ENCODE data around the gene DSCAML1. TPM values are rescaled to one million over a fixed set of nuclear protein-coding genes. Genes with fewer than 3 reads are reported as not detected.

Gene DSCAML1
- total RNA-seq, 1 donor from 2014 or later: 0.02 TPM

DNA sequence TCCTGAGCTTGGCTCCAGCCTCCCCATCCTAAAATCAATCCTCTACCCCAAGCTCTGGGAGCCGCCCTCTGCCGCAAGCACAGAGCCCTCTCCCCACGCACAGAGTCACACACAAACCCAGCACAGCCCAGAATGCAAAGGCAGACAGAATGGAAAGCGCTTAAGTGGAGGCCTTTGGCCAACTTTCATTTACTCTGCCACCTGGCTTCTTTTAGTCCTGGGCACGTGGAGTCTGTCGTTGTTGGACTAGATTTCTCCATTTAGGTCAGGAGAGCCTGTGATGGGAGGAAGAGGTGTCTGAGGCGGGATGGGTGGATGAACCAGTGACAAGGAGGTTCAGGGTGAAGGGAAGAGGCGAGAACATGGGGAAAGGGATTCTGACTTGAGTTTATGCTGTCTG is 191.7 kb downstream of the DSCAML1 start:
- peaks cover 11% of the 10 kb centered on the region for H3K27me3 Mint-ChIP-seq
- H3K36me3 Mint-ChIP-seq (ENCODE audit: low read depth): no peaks in the 10 kb centered on the region
- DNase-seq: no peak
- H3K4me3 Mint-ChIP-seq: no peak overlapping the region
- H3K4me1 Mint-ChIP-seq: peaks cover 22% of the 10 kb centered on the region
- H3K9me3 Mint-ChIP-seq: no peaks in the 10 kb centered on the region
- intact Hi-C loops (cut with micrococcal nuclease): no loop called here
- H3K27ac Mint-ChIP-seq: no peak overlapping the region

- Mint-ChIP-seq H3K4me1 (peaks cover 15% of the 10 kb centered on the region), H3K27ac (no peak overlapping the region), H3K9me3 (no peaks in the 10 kb centered on the region), H3K4me3 (no peak overlapping the region), H3K27me3 (peaks cover 17% of the 10 kb centered on the region), H3K36me3 (ENCODE audit: low read depth) (no peaks in the 10 kb centered on the region)
- intact Hi-C loops (cut with micrococcal nuclease): no loop called here
- DNase-seq: no peak
Measured at GRCh38 chr11:117604336-117604995, 192.6 kb downstream of the DSCAML1 start.

DNA sequence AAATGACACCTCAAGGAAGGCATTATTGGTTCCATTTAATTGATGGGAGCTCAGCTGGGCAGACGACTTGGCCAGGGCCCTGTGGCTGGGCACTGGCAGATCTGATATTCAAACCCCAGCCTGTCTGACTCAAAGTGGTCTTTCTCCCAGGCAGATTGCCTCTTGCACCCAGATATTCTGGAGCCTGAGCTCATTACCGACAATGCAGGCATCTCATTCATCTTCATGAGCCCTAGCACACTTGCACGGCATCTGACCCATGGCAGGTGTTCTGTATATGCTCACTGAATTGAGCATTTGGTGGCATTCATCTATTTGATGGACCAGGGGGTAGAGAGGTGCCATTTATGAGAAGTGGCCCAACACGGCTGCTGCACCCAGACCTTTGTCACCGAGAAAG is 193.1 kb downstream of the DSCAML1 start:
- peaks cover 12% of the 10 kb centered on the region for H3K4me1 Mint-ChIP-seq
- no peaks in the 10 kb centered on the region for H3K36me3 Mint-ChIP-seq (ENCODE audit: low read depth)
- DNase-seq: no peak

DNA sequence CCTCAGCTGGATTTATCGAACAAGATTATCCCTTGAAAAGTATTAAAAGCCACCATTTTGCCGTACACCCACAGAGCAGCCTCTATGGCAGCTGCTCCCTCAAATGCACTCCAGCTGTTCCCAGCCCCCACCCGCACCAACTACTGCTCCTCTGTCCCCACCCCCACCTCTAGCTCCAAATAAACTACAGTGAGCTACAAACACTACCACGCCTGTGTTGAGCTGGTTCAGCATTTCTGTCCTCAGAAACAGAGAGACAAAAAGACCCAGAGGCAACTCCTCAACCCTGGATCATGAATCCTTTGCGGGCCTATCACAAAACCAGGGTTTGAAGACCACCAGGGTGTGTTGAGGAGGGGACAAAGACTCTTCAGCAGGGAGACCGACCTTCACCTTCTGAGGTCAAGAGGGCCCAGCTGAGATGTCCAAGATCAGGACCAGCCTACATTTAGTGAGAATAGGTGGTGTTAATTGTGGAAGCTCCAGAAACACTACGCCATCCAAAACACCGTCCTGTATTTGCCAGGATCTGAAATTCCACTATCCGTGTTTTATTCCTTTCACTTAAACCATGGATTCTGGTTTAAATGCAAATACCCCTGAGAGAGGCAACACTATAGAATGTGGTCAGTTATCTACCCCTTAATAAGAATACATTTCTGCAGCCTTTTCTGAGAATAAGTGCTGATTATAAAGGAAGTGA is 195.9 kb downstream of the DSCAML1 start:
- intact Hi-C loops (cut with micrococcal nuclease): no loop called here
- Mint-ChIP-seq H3K27me3 (peaks cover 22% of the 10 kb centered on the region), H3K4me1 (peaks cover 2% of the 10 kb centered on the region), H3K27ac (no peak overlapping the region), H3K36me3 (ENCODE audit: low read depth) (no peaks in the 10 kb centered on the region), H3K9me3 (no peaks in the 10 kb centered on the region), H3K4me3 (no peak overlapping the region)
- DNase-seq: no peak

More for the DNA sequence above, 193.1 kb downstream of the DSCAML1 start:
- Mint-ChIP-seq H3K27ac (no peak overlapping the region), H3K27me3 (peaks cover 19% of the 10 kb centered on the region), H3K9me3 (no peaks in the 10 kb centered on the region), H3K4me3 (no peak overlapping the region)
- intact Hi-C loops (cut with micrococcal nuclease): no loop called here

DNA sequence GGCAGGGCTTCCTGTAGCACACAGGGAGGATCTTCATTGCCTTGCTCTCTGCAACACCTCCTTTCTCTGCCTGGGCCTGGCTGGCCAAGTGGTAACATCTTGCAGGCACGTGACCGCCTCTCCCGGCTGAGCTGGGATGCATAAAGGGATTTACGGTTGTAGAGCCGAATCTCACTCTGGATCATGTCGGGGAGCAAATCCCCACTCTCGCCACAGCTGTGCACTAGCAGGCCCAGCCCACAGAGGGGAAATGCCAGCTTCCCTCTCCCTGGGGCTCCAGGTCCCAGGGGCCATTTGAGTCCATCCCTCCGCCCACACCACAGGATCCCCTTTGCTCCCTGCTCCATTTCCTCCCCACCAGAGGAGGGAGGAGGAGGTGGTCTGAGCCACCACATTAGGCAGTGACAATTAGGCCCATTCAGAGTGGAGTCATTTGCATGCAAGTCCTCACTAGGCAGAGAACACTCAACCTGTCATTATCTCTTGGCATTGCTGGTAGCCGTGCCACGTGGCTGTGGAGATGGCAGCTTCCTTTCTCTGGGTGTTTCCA is 196.7 kb downstream of the DSCAML1 start:
- no peaks in the 10 kb centered on the region for H3K4me1 Mint-ChIP-seq
- H3K9me3 Mint-ChIP-seq: no peaks in the 10 kb centered on the region
- DNase-seq: no peak
- intact Hi-C loops (cut with micrococcal nuclease): no loop called here
- peaks cover 21% of the 10 kb centered on the region for H3K27me3 Mint-ChIP-seq
- no peak overlapping the region for H3K27ac Mint-ChIP-seq
- no peak overlapping the region for H3K4me3 Mint-ChIP-seq
- no peaks in the 10 kb centered on the region for H3K36me3 Mint-ChIP-seq (ENCODE audit: low read depth)

- peak; percentile 87 for DNase-seq
- no peak overlapping the region for H3K4me3 Mint-ChIP-seq
- peaks cover 18% of the 10 kb centered on the region for H3K27me3 Mint-ChIP-seq
- H3K36me3 Mint-ChIP-seq (ENCODE audit: low read depth): no peaks in the 10 kb centered on the region
- intact Hi-C loops (cut with micrococcal nuclease): no loop called here
- no peak overlapping the region for H3K27ac Mint-ChIP-seq
- H3K9me3 Mint-ChIP-seq: no peaks in the 10 kb centered on the region
- H3K4me1 Mint-ChIP-seq: no peaks in the 10 kb centered on the region
Measured at GRCh38 chr11:117597071-117597470, 199.9 kb downstream of the DSCAML1 start.

GRCh38 chr11:117595440-117595839 is 201.6 kb downstream of the DSCAML1 start:
- Mint-ChIP-seq H3K4me1 (no peaks in the 10 kb centered on the region), H3K9me3 (no peaks in the 10 kb centered on the region), H3K4me3 (no peak overlapping the region), H3K27ac (no peak overlapping the region), H3K36me3 (ENCODE audit: low read depth) (no peaks in the 10 kb centered on the region), H3K27me3 (peaks cover 13% of the 10 kb centered on the region)
- intact Hi-C loops (cut with micrococcal nuclease): no loop called here
- no peak for DNase-seq

GRCh38 chr11:117594721-117595120 is 202.3 kb downstream of the DSCAML1 start:
- H3K4me1 Mint-ChIP-seq: no peaks in the 10 kb centered on the region
- no peaks in the 10 kb centered on the region for H3K36me3 Mint-ChIP-seq (ENCODE audit: low read depth)
- intact Hi-C loops (cut with micrococcal nuclease): no loop called here

GRCh38 chr11:117593065-117593464 is 204.0 kb downstream of the DSCAML1 start:
- Mint-ChIP-seq H3K9me3 (no peaks in the 10 kb centered on the region), H3K4me1 (no peaks in the 10 kb centered on the region), H3K27me3 (peaks cover 1% of the 10 kb centered on the region), H3K27ac (no peak overlapping the region), H3K36me3 (ENCODE audit: low read depth) (no peaks in the 10 kb centered on the region), H3K4me3 (no peak overlapping the region)
- no peak for DNase-seq
- intact Hi-C loops (cut with micrococcal nuclease): no loop called here

More at GRCh38 chr11:117594721-117595120, 202.3 kb downstream of the DSCAML1 start:
- Mint-ChIP-seq H3K4me3 (no peak overlapping the region), H3K9me3 (no peaks in the 10 kb centered on the region), H3K27me3 (peaks cover 9% of the 10 kb centered on the region), H3K27ac (no peak overlapping the region)
- no peak for DNase-seq

DNA sequence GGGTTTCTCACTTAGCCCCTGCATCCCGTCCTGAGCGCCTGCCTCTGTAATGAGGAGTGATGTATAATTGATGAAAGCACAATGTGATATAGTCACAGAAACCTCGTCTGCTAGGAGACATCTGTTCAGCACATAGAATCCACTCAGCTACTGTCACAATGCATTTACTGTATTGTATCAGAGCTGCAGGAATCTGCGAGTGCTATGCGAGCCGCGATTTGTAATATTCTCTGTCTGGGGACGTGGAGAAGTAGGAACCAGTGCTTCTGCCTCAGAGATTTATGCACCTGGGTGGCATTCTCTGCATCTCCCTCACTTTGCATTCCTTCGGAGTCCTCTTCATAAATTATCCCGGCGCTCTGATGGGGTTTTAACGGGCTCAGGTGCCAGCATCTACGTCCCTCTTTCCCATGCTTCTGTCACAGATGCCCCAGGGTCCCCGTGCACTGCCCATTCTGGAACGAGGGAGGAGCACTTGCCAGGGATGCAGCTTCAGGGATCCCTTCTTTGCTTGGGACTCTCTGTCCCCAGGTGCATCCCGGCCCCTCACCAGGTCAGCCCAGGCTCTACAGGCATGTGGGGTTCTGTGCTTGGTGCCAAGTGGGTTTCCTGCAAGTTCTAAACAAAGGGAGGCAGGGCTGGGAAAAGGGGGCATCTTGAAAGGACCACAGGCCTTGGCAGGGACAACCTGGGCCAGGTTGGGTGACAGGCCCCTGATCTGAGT is 205.5 kb downstream of the DSCAML1 start:
- H3K9me3 Mint-ChIP-seq: no peaks in the 10 kb centered on the region
- intact Hi-C loops (cut with micrococcal nuclease): no loop called here
- H3K4me3 Mint-ChIP-seq: no peak overlapping the region
- H3K27ac Mint-ChIP-seq: no peak overlapping the region
- peaks cover 3% of the 10 kb centered on the region for H3K27me3 Mint-ChIP-seq
- no peak for DNase-seq
- no peaks in the 10 kb centered on the region for H3K4me1 Mint-ChIP-seq
- H3K36me3 Mint-ChIP-seq (ENCODE audit: low read depth): no peaks in the 10 kb centered on the region

DNA sequence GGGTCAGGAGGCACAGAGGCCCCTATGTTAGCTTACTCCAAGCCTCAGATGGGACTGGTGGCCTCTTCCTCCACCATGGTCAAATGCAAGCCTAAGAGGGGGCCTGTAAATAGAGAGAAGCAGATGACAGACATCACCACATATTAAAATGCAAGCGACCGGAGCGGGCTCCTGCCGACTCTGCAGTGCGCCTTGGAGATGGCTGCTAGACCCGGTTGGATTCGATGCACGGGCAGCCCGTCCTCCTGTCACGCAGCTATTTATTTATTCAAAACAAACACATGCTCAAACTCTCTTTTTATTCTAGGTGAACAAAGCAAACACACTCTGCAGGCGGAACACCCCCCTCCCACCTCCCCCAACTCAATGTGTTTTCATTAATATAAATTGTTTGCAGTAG is 208.0 kb downstream of the DSCAML1 start:
- intact Hi-C loops (cut with micrococcal nuclease): no loop called here
- Mint-ChIP-seq H3K27ac (no peak overlapping the region), H3K4me1 (no peaks in the 10 kb centered on the region), H3K4me3 (no peak overlapping the region), H3K9me3 (no peaks in the 10 kb centered on the region), H3K36me3 (ENCODE audit: low read depth) (no peaks in the 10 kb centered on the region), H3K27me3 (peaks cover 1% of the 10 kb centered on the region)
- DNase-seq: no peak

DNA sequence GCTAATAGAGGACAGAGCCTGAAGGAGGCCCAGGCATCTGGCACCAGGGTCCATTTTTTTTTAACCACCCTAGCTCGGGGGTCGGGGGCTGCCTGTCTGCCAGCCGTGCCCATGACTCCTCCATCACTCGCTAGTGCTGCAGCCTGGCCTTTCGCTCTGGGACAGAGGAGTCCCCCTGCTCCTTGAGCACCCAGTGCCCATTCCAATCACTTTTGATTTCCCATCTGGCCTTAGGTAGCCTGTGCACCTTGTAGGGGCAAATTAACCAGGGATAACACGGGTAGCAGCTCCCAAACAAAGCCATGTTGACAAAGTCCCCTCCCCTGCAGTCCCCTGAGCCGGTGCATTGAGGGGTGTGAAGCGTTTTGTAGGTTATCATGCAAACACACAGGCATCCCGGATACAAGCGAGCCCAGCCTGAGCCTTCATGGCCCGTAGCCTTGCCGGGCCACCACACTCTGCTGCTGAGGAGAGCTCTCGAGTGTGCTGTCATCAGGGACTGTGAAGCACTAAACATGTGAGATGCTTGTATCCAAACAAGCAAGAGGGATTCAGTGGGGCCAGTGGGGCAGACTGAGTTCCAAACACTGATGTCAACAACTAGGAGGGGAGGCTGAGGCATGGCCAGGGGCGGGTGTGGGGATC is 208.7 kb downstream of the DSCAML1 start:
- H3K4me1 Mint-ChIP-seq: no peaks in the 10 kb centered on the region
- no peaks in the 10 kb centered on the region for H3K9me3 Mint-ChIP-seq
- no peak for DNase-seq
- peaks cover 1% of the 10 kb centered on the region for H3K27me3 Mint-ChIP-seq
- H3K27ac Mint-ChIP-seq: no peak overlapping the region
- intact Hi-C loops (cut with micrococcal nuclease): no loop called here
- no peak overlapping the region for H3K4me3 Mint-ChIP-seq
- H3K36me3 Mint-ChIP-seq (ENCODE audit: low read depth): no peaks in the 10 kb centered on the region

- no peaks in the 10 kb centered on the region for H3K36me3 Mint-ChIP-seq (ENCODE audit: low read depth)
- peaks cover 1% of the 10 kb centered on the region for H3K27me3 Mint-ChIP-seq
- no peak for DNase-seq
- no peaks in the 10 kb centered on the region for H3K4me1 Mint-ChIP-seq
- intact Hi-C loops (cut with micrococcal nuclease): no loop called here
- no peak overlapping the region for H3K4me3 Mint-ChIP-seq
- H3K27ac Mint-ChIP-seq: no peak overlapping the region
- no peaks in the 10 kb centered on the region for H3K9me3 Mint-ChIP-seq
Measured at GRCh38 chr11:117587416-117587815, 209.6 kb downstream of the DSCAML1 start.

GRCh38 chr11:117586392-117586791 is 210.6 kb downstream of the DSCAML1 start:
- intact Hi-C loops (cut with micrococcal nuclease): no loop called here
- H3K4me3 Mint-ChIP-seq: no peak overlapping the region
- H3K27me3 Mint-ChIP-seq: peaks cover 2% of the 10 kb centered on the region
- no peaks in the 10 kb centered on the region for H3K4me1 Mint-ChIP-seq
- no peak for DNase-seq
- no peaks in the 10 kb centered on the region for H3K9me3 Mint-ChIP-seq
- no peak overlapping the region for H3K27ac Mint-ChIP-seq
- no peaks in the 10 kb centered on the region for H3K36me3 Mint-ChIP-seq (ENCODE audit: low read depth)

Measured in activated CD4-positive, alpha-beta T cell treated with anti-CD3 and anti-CD28 coated beads, Interleukin-2, amount 10 ng/mL, durations not matched to agents 24 days and 14 days (primary cell).